GM13977 (cell line): ENCODE data around the gene PRR19.

Experiments used
- DNase-seq: peaks from one replicate; pipeline ENCODE4 v3.0.0; 2012; ENCODE audit warnings: low spot score
- CTCF ChIP-seq: IDR thresholded peaks from 2 replicates; pipeline ENCODE4 v1.5.1; 2012; ENCODE audit warnings: mild to moderate bottlenecking, control low read depth; ENCODE audit not compliant: insufficient read depth; ENCODE audit errors: extremely low read depth, missing control alignments
- in situ Hi-C: fragments of 300-500 bp; cut with MboI; formaldehyde crosslinking; loops from one replicate; pipeline ENCODE4 v1.12.0; 2022; ENCODE audit warnings: low sequenced_read_pairs, low pct_unique_long_range_greater_than_20kb, mixed read lengths, inconsistent platforms; ENCODE audit not compliant: unreplicated experiment

PRR19 gene

GRCh38 chr19:42295831-42296525 is 6.0 kb upstream of the PRR19 start:
- in situ Hi-C loops, result loop anchor here (25.0 kb wide), 1 partner anchor 184 kb away; no protein-coding TSS in a partner anchor
- DNase-seq, result peak; percentile 89
- TF ChIP-seq CTCF, result peak; percentile 94

GRCh38 chr19:42297039-42297438 is 4.9 kb upstream of the PRR19 start:
- no peak for DNase-seq
- TF ChIP-seq CTCF, result no peak
- in situ Hi-C loops, result loop anchor here (25.0 kb wide), 1 partner anchor 185 kb away; no protein-coding TSS in a partner anchor

GRCh38 chr19:42303101-42303464 is 1.2 kb downstream of the PRR19 start:
- TF ChIP-seq CTCF, result no peak
- in situ Hi-C loops, result no loop called here
- DNase-seq, result no peak

GRCh38 chr19:42303876-42304275 is 1.9 kb downstream of the PRR19 start:
- in situ Hi-C loops, result no loop called here

GRCh38 chr19:42306646-42307045 is 4.7 kb downstream of the PRR19 start:
- no peak for TF ChIP-seq CTCF
- in situ Hi-C loops, result no loop called here

More at GRCh38 chr19:42303876-42304275, 1.9 kb downstream of the PRR19 start:
- TF ChIP-seq CTCF, result no peak
- no peak for DNase-seq

GRCh38 chr19:42309686-42310085 is 7.8 kb downstream of the PRR19 start:
- DNase-seq, result no peak
- TF ChIP-seq CTCF, result no peak
- in situ Hi-C loops, result no loop called here

More at GRCh38 chr19:42306646-42307045, 4.7 kb downstream of the PRR19 start:
- no peak for DNase-seq
